HL-60/S4 treated with retinoic acid at 250 ng/mL for 4 days and 3 days (cell line): ENCODE results near the gene GUF1.

Source experiments
- in situ Hi-C: fragments of 300-500 bp; cut with MboI; formaldehyde crosslinking; loops from 2 replicates; pipeline ENCODE4 v1.7.0; 2022; ENCODE audit warnings: low sequenced_read_pairs

GUF1 gene, protein sequence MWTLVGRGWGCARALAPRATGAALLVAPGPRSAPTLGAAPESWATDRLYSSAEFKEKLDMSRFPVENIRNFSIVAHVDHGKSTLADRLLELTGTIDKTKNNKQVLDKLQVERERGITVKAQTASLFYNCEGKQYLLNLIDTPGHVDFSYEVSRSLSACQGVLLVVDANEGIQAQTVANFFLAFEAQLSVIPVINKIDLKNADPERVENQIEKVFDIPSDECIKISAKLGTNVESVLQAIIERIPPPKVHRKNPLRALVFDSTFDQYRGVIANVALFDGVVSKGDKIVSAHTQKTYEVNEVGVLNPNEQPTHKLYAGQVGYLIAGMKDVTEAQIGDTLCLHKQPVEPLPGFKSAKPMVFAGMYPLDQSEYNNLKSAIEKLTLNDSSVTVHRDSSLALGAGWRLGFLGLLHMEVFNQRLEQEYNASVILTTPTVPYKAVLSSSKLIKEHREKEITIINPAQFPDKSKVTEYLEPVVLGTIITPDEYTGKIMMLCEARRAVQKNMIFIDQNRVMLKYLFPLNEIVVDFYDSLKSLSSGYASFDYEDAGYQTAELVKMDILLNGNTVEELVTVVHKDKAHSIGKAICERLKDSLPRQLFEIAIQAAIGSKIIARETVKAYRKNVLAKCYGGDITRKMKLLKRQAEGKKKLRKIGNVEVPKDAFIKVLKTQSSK

GRCh38 chr4:44678094-44679041 is at the start of gene GUF1:
Gene GUF1 (plus strand): TSS chr4:44678420. CDS start chr4:44678623, 203 bp downstream.
- in situ Hi-C loops = no loop called here

DNA sequence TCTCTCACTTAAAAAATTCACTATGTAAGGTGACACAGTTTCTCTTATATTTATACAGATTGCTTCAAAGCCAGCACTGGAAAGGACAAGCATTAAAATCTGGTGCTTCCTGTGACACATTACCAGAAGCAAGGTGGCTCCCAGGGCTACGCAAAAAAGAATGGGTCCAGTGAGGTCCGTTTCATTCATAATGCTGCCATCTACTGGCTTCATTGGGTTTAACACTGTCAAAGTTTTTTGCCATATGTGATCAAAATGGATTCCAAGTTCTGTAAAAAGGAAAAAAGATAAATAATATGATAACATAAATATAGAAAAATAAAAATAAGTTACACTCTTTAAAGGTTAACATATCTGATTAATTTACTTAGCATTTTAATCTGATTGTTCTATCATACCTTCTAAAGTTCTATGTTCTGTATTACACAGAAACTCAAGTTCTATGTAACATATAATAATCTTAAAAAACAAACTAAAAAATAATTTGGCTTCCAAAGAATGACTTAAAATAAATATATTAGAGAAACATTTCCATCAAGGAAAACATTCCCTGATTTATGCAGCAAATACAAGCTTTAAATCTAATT is 48.8 kb upstream of the GUF1 start:
- in situ Hi-C loops = no loop called here

GRCh38 chr4:44632089-44632488 is 46.1 kb upstream of the GUF1 start:
- in situ Hi-C loops = no loop called here

- in situ Hi-C loops = no loop called here
Observed at GRCh38 chr4:44632733-44633132, 45.5 kb upstream of the GUF1 start.

GRCh38 chr4:44638091-44638490 is 40.1 kb upstream of the GUF1 start:
- in situ Hi-C loops = no loop called here

- in situ Hi-C loops = no loop called here
Observed at GRCh38 chr4:44646151-44646550, 32.1 kb upstream of the GUF1 start.

DNA sequence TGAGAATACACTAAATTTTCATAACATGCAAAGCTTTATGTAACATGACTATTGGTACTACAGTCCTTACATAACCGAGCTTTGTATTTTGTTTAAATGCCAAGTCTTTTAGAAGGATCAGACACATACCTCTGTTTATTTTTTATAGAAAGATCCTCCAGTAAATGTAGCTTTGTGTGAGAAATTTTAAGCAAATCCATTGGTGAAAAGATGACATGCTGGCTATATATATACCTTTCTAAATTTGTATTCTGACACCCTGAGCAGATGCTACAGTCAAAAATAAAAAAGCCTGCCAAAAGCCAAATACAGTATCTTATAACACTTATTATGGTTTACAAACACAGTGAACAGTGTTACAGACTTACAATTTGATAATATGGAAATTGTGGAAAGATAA is 26.8 kb upstream of the GUF1 start, which contains the start of gene YIPF7:
Gene YIPF7, minus strand, starts transcription at position 201 of the 400 bp plus-strand sequence. CDS start 1,525 bp downstream, outside the sequence.
- in situ Hi-C loops = no loop called here

DNA sequence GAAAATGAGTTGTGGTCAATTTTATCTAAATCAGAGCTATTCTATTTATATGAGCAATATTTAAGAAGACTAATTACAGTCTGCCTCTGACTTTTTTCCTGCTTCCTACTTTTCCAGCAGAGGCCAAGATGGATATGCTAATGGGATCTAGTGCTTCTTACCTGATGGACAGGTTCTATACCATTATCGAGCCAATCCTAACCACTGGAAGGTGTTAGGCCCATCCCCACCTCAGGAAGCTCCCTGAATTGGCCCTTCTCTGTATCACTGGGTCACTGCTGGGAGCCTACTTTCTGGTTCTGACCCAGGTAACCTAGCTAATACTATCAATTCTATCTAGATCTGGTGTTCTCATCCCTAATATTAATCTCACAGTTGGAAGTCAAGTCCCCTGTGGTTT is 26.2 kb upstream of the GUF1 start:
- in situ Hi-C loops = no loop called here

GRCh38 chr4:44660396-44660795 is 17.8 kb upstream of the GUF1 start:
- in situ Hi-C loops = no loop called here

GRCh38 chr4:44661940-44662622 is 16.1 kb upstream of the GUF1 start:
- in situ Hi-C loops = no loop called here

GRCh38 chr4:44662623-44663005 is 15.6 kb upstream of the GUF1 start:
- in situ Hi-C loops = no loop called here

- in situ Hi-C loops = no loop called here
Observed at GRCh38 chr4:44663539-44664263, 14.5 kb upstream of the GUF1 start.

- in situ Hi-C loops = no loop called here
Observed at GRCh38 chr4:44668526-44668925, 9.7 kb upstream of the GUF1 start.

DNA sequence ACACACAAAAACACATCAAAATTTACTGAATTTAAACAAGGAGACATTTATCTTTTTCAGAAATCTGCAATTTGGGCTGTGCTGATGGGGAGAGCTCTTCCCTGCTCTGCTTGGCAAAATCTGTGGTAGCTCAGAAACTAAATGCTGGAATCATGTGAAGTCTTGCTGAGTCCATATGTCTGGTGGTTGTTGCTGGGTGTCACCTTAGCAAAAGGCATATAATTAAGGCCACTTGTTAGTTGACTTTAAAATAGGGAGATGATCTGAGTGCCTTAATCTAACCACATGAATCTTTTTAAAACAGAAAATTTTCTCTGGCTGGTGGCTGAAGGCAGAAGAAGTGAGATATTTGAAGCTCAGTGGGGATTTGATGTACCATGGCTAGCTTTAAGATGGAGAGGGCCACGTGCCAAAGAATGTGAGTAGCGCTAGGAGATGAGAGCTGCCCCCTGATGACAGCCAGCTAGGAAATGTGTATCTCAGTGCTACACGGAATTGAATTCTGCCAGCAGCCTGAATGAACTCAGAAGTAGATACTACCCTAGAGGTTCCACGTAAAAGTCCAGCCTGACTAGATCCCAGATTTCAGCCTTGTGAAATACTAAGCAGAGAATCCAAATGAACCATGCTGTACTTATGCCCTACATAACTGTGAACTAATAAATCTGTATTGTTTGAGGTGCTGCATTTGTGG is 7.6 kb upstream of the GUF1 start:
- in situ Hi-C loops = no loop called here

DNA sequence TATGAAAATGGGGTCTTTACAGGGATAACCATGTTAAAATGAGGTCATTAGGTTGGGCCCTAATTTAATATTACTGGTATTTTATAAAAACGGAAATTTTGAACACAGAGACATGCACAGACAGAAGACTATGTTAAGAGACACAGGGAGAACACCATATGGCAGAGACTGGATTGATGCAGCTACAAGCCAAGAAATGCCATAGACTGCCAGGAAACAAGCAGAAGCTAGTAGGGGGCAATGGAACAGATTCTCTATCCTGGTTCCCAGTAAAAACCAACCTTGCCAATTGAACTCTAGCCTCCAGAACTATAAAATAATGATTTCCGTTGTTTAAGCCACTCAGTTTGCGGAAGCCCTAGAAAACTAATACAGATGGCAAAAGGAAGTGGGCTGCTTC is 6.6 kb upstream of the GUF1 start:
- in situ Hi-C loops = no loop called here

GRCh38 chr4:44674471-44674870 is 3.7 kb upstream of the GUF1 start:
- in situ Hi-C loops = no loop called here

- in situ Hi-C loops = no loop called here
Observed at GRCh38 chr4:44675366-44675765, 2.9 kb upstream of the GUF1 start.

DNA sequence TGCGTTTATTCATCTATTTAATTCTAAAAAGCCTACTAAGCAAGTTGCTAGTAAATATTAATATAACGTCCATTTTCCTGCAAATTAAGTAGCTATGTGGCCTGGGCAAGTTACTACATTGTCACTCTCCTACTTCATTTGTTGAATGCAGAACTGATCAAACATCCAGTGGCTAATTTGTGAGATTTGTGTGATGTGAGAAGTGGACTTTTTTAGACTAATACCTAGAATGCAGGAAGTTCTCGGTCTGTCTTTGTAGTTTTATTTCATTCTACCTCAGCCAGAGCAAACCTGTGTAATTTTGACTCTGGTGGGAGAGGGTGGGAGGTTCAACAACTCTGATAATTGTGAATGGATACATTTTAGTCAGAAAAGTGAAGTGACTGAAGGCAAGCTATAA is 840 bp downstream of the GUF1 start:
- in situ Hi-C loops = no loop called here

GRCh38 chr4:44684648-44685047 is 6.4 kb downstream of the GUF1 start:
- in situ Hi-C loops = no loop called here
